NCI-H187 treated with DMSO at 0.1 percent for 48 hours (cell line): ENCODE results near the gene CCL13.

Experiments used
- DNase-seq: peaks from one replicate; lab custom pipeline; 2025; lab: John Stamatoyannopoulos, UW

CCL13 gene

GRCh38 chr17:34384822-34385605 is 28.7 kb downstream of the CCL13 start:
- DNase-seq, result no peak

GRCh38 chr17:34386343-34386696 is 30.0 kb downstream of the CCL13 start:
- DNase-seq, result no peak

GRCh38 chr17:34386697-34387550 is 30.6 kb downstream of the CCL13 start:
- DNase-seq, result no peak

- no peak for DNase-seq
These were observed 31.3 kb downstream of the CCL13 start for GRCh38 chr17:34387566-34387965.

- DNase-seq, result no peak
These were observed 33.0 kb downstream of the CCL13 start for GRCh38 chr17:34389126-34389750.

- DNase-seq, result no peak
These were observed 34.4 kb downstream of the CCL13 start for GRCh38 chr17:34390649-34391048.

- DNase-seq, result no peak
These were observed 35.0 kb downstream of the CCL13 start for GRCh38 chr17:34391241-34391640.

GRCh38 chr17:34393401-34393800 is 37.1 kb downstream of the CCL13 start:
- peak; percentile 98 for DNase-seq

- no peak for DNase-seq
These were observed 41.0 kb downstream of the CCL13 start for GRCh38 chr17:34397265-34397664.

GRCh38 chr17:34398990-34399389 is 42.7 kb downstream of the CCL13 start:
- DNase-seq, result no peak

GRCh38 chr17:34399725-34400124 is 43.4 kb downstream of the CCL13 start:
- no peak for DNase-seq

GRCh38 chr17:34400301-34400931 is 44.1 kb downstream of the CCL13 start:
- no peak for DNase-seq

- peak; percentile 93 for DNase-seq
These were observed 44.9 kb downstream of the CCL13 start for GRCh38 chr17:34401165-34401564.

- no peak for DNase-seq
These were observed 46.7 kb downstream of the CCL13 start for GRCh38 chr17:34403006-34403405.

GRCh38 chr17:34406226-34406625 is 49.9 kb downstream of the CCL13 start:
- DNase-seq, result no peak
